HG02623 (cell line): ENCODE results near the gene RMND5B.
"Not testable (repeated sequence)": the region's sequence is repeated elsewhere in the genome, so short reads cannot be mapped to it uniquely, and the experiment has no call there.

Experiments used
- ATAC-seq: cut with Tn5 transposase; IDR thresholded peaks from one replicate; pipeline ENCODE4 v1.9.1; 2021; ENCODE audit warnings: moderate library complexity; ENCODE audit not compliant: unreplicated experiment

The RMND5B gene

GRCh38 chr5:178113841-178114324, 16.9 kb upstream of the RMND5B start:
- no peak for ATAC-seq

DNA sequence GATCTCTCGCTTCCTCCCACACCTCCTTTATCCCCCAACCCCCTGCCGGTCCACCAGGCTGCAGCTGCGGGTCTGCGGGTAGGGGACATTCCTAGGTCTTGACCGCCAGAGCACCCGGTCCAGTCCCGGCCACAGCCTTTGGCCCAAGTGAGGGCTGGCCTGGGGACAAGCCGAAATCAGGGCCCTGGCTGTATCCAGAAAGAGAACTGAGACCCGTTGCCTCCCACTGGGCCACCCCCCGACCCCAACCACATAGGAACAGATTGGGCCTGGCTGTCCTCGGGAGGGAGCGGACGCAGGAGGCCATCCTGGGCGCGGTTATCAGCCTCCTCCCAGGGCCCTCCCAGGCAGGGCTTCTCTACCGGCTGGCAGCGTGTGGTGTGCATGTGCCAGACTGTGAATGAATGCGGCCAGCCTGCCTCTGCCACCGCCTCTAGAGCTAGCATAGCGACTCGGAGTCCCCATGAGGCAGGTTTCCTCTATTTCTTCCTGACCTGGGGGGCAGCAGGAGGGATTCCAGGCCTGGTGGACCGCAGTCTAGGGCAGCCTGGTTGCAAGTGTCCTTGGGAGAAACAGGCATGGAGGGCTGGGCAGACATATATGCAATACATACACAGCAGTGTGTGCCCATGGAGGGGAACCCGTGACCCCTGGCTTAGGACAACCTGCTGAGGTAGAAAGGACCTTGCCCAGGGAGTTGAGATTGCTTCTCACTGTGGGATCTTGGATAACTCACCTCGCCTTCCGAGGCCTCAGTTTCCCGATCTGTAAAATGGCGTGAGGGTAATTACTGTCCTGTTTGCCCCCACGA, 16.3 kb upstream of the RMND5B start:
- no peak for ATAC-seq

GRCh38 chr5:178115136-178115813, 15.5 kb upstream of the RMND5B start:
- ATAC-seq, result no peak

DNA sequence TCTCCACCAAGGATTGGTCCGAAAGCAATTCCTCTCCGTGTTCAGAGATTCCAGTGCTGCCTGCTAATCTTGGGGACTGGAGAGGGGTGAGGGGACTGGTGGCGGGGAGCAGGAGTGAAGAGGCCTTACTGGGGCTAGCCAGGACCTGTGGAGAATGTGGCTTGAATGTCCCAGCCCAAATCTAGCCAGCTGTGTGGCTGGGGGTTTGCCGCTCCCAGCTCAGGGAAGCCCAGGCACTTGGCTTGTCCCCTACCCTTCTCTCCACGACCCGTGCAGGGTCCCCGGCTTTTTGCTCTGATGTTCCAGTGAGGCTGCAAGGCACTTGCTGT, 15.0 kb upstream of the RMND5B start:
- no peak for ATAC-seq

- ATAC-seq, result no peak
Measured at GRCh38 chr5:178116143-178116885, 14.5 kb upstream of the RMND5B start.

GRCh38 chr5:178117923-178118701, 12.7 kb upstream of the RMND5B start:
- no peak for ATAC-seq

GRCh38 chr5:178119915-178120606, 10.8 kb upstream of the RMND5B start:
- no peak for ATAC-seq

DNA sequence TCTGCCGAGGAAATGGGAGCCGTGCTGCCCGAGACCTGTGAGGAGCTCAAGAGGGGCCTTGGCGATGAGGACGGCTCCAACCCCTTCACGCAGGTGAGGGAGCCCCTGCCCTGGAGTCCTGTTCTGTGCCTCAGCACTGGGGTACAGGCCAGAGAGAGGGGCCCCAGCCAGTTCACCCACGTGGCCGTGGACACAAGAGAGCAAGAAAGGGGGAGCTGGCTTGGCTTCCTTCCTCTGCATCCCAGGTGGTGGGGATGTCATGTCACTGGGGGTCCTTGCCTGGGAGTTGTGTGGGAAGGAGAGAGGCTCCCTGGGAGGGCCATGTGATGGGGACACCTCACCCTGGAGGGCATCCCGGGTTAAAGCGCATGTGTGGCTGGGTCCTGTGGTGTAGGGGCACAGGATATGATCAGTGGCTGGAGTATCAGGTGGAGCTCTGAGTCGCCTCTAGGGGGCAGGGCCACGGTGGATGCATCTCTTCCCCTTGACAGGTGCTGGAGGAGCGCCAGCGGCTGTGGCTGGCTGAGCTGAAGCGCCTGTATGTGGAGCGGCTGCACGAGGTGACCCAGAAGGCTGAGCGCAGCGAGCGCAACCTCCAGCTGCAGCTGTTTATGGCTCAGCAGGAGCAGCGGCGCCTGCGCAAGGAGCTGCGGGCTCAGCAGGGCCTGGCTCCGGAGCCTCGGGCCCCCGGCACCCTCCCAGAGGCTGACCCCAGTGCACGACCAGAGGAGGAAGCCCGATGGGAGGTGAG, 10.0 kb upstream of the RMND5B start:
- peak; percentile 70 for ATAC-seq

GRCh38 chr5:178121391-178122276, 9.2 kb upstream of the RMND5B start:
- peak; percentile 4 for ATAC-seq

- no peak for ATAC-seq
Measured at GRCh38 chr5:178122346-178122745, 8.5 kb upstream of the RMND5B start.

- ATAC-seq, result no peak
Measured at GRCh38 chr5:178123094-178123965, 7.5 kb upstream of the RMND5B start.

DNA sequence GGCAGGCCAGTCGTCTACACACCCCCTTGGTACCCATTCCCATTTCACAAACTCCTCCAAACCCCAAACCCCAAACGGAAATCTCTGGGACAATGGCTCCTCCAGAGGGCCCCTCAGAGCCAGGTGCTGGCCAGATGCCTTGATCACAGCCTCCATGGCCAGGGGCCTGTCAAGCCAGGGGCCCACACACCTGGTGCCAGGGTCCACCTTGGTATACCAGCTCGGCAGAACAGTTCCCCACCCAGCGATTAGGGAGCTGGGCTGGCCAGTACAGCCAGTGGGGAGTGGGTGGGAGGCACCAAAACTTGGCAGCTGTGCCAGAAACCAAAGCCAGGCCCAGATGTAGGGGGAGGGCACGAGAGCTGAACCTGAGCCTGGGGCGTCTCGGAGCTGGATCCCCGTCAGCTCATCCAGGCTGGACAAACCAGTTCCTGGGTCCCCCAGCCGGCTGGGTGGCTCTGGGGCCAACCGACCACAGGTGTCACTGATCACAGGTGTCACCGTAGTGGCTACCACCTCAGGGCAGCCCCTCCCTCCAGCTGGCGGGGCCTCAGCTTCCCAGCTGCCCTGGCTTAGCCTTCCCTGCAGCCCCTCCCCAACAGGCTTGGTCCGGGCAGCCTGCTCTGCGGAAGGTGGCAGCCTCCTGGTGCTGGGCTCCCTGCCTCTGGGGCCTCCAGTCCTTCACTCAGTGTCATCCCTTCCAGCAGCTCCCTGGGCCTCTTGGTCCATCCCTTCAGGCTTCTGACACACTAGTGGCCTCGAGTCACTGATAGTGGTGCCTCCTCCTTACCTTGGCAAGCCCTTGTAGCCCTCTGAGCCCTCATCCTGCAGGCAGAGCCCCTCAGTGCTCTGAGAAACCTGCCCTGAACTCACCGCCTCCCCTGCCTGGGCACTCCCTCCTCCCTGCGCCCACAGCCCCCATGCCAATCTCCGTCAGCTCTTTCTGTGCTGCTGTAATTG, 6.6 kb upstream of the RMND5B start:
- no peak for ATAC-seq

GRCh38 chr5:178125253-178125906, 5.4 kb upstream of the RMND5B start:
- ATAC-seq, result no peak

DNA sequence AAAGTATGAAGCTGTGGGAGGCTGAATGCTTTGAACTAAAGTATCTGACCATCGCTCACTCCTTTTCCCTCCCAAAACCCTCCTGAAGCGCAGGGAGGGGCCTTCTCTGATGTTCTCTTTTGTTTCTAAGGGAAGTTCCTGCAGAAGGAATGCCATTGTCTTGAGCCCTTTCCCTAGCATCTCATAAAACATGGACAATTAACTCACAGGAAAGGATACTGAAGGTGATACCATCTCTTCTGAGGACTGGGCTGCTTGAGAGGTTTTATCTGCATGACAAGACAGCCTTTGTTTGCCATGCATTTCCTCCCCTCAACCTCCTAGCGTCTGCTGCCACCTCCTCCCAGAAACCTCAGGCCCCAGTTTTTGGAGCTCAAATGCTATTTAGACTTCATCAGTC, 4.3 kb upstream of the RMND5B start:
- no peak for ATAC-seq

DNA sequence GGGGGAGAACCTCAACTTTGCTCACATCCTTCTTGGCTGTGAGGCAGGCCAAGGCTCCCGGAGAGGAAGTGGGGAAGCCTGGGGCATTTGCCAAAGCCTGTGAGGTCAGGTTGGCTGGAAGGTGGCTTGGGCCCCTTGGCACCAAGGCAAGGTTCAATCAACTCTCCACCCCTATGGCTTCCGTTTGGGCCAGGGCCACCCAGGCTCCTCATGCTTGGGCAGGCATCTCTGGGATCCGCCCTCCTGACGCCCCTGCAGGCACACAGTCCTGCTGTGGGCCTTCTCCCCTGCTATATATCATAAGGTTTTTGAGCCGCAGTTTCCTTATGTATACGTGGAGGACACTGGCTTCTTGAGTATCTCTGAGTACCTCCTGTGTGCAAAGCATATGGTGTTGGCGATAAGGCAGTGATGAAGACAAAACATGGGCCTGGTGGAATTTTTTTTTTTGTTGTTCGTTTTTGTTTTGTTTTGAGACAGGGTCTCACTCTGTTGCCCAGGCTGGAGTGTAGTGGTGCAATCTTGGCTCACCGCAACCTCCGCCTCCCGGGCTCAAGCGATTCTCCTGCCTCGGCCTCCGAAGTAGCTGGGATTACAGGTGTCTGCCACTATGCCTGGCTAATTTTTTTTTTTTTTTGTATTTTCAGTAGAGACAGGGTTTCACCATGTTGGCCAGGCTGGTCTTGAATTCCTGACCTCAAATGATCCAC, 3.4 kb upstream of the RMND5B start:
- not testable (repeated sequence) for ATAC-seq
